LNCAP (cell line): Measurements from ENCODE around the gene ACTG1.

ENCODE experiments used
- TF ChIP-seq, protein P1 (sequence below): fragments of 450-650 bp; IDR thresholded peaks from 2 replicates; pipeline ENCODE4 v1.5.1; 2017; ENCODE audit warnings: mild to moderate bottlenecking

The ACTG1 gene

DNA sequence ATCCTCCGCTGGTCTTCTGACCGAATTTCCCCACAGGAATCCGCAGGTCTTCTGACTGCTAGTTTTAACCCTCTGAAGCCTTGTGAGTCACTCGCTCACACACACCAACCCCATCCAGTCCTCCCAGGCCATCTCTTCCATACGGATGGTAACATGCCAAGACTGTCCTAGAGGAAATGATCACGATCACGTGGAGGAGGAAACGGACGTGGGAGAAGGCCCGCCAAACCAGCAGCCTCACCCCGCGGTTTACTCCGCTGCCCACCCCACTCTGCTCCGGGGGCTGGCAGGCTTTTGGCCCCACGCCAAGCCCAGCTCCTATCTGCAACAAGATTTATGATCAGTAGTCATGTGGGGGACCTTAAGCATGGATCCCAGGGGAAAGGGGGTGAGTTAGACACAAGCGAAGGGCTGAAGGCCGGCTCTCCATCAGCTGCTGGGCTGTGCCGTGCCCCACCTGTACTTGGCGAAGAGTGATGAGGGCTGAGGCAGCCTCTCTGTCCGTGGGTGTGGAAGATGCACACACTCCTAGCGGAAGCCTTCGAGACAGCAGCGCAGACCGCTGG is 41.1 kb upstream of the ACTG1 start:
- TF ChIP-seq, protein P1, sequence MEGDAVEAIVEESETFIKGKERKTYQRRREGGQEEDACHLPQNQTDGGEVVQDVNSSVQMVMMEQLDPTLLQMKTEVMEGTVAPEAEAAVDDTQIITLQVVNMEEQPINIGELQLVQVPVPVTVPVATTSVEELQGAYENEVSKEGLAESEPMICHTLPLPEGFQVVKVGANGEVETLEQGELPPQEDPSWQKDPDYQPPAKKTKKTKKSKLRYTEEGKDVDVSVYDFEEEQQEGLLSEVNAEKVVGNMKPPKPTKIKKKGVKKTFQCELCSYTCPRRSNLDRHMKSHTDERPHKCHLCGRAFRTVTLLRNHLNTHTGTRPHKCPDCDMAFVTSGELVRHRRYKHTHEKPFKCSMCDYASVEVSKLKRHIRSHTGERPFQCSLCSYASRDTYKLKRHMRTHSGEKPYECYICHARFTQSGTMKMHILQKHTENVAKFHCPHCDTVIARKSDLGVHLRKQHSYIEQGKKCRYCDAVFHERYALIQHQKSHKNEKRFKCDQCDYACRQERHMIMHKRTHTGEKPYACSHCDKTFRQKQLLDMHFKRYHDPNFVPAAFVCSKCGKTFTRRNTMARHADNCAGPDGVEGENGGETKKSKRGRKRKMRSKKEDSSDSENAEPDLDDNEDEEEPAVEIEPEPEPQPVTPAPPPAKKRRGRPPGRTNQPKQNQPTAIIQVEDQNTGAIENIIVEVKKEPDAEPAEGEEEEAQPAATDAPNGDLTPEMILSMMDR: no peak

DNA sequence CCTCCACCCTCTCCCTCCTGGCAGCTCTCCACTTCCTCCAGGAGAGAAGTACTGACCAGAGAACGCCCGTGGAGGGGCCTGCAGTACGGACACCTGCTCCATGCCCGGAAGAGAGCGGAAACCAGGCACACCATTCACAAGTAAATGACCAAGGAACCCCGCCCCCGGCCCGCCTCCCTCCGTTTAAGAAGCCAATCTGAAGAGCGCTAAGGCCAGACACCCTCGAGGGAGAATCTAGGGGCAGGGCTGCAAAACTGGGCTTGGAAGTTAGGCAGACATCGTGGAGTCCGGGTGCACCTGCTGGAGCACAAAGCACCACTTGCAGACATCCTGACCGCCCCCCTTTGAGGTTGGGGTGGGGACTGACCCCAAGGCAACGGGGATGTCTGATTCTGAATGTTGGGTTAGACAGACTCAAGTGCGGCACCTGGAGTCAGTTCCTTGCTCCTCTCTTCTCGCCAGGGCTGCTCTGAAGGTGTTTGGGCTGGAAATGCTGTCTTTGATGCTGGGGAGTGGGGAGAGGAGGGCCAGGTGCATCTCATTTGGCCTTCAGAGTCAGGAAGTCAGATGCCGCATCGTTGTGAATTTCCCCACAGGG is 40.5 kb upstream of the ACTG1 start:
- TF ChIP-seq, protein P1: no peak; the same call in 1 of the 2 replicates

DNA sequence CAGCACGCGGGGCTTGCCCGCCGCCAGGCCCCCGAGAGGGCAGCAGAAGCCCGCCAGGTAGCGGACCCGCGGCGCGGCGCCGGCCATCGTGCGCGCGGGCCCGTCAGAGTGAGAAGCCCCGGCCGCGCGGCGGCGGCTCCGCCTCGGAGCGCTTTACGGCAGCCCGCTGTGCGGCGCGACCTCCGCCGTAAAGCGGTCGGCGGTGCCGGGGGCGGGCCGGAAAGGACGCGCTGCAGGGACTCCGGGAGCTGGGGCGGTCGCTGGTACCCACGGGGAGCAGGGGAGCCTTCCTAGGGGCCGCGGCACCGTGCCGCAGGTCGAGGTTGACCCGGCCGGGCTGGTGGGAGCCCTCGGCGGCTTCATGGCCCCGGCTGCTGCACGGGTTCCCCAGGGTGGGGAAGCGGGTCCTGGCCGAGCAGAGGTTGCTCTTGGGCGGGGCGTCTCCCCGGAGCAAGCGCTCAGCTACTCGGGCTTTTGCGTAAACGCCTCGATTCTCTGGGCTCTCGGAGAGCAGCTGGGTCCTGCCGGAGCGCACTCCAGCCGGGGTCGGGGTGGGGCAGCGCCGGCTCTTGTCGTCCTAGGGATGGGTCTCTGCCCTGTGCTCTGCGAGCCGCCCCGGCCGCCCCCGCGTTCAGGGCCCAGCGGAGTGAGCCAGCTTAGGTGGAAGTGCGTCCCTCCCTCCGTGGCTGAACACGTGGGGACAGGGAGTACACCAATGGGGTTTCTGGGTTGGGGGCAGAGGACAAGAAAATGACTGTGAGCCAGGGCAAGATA is 39.8 kb upstream of the ACTG1 start, which contains the start of gene FAAP100:
TSS of gene FAAP100 (minus strand) at position 110 of the 774 bp plus-strand sequence. CDS start at position 87, 23 bp downstream.
- TF ChIP-seq, protein P1: no peak

DNA sequence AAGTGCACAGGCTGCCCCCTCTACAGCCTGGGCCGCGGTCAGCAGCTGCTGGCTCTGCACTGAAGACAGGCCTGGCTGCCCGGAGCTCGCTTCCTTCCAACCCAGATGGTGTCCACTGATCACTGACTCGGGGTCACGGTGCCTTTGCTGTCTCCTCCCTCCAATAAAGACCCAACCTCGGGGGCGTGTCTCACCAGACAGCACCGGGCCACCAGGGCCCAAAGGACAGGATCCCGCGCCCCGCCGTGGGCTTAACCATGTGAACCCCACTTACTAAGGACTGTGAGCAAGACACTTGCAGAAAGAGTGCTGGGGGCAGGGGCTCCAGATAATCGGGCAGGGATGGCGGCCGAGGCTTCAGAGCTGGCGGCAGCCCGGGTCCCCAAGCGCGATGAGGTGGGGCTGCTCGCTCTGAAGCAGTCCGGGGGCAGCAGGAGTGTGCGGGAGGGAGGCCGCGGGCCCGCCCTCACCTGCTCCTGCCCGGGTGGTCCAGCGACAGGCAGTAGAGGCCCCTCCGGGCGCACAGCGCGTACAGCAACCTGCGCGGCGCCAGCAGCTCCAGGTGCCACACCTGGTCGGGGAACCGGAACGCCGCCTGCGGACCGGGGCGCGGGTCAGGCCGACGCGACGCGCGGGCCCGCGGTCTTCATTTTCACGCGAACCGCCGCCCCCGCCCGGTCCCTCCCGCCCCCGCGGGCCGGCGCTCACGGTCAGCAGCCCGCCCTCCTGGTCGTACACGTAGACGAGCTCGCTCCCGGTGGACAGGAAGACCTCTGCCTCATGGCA is 39.1 kb upstream of the ACTG1 start:
- TF ChIP-seq, protein P1: no peak

DNA sequence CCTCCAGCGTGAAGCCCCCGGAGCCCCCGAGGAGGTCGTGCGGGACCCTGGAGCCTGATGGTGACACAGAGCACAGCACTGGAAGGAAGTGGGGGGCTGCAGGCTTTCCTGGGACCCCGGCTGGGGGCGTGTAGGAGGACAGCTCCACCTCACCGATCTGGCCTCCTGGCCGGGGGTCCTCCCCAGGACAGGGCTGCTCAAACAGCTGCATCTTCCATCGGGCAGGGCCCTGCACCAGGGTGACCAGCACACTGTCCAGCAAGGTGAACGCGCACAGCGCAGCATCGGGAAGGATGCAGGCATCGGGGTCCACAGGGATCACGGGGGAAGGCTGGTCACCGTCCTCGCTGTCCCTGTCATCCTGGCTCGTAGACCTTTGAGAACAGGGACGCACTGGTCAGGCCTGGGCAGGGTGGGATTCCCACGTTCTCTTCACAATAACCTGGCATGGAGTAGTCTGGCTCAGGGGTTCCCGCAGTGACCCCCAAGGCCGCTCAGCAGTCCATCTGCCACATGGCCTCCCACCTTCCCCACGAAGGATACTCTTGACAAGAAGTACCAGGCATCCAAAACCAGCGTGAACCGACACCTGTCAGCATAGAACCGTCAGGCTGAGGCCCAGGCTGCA is 38.3 kb upstream of the ACTG1 start:
- TF ChIP-seq, protein P1: no peak

DNA sequence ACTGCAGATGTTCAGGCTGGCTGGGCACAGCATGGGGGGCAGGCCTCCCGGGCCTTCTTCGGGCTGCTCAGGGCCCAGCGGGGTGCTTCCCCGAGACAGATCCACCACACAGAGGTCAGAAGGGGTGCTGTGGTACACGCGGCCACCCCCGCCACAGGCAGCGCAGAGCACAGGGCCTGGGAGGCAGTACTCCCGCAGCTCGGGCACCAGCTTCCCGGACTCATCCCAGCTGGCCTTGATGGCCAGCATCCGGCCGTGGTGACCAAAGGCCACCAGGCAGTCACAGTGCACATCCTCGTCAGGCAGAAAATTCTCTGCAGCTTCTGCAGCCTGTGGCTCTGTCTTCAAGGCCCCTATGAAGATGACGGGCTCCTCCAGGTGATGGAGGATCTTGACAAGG is 37.7 kb upstream of the ACTG1 start:
- TF ChIP-seq, protein P1: no peak

DNA sequence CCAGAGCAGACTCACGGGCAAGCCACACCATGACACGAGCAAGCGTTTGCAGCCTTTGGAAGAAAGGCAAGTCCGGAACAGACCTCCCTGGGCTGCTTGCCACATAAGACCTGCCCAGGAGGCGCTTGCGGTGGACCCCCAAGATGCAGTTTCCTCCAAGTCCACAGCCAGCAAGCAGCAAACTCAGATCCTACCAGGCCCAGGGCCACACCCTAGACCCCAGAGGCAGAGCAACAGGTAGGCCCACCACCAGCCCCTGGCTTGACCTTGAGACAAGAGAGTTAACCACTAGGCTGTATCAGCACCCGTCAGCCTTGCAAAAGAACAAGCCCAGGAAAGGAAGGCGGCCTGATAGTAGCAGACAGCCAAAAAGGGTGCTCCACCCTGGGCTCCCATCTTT is 37.2 kb upstream of the ACTG1 start:
- TF ChIP-seq, protein P1: no peak
